ENCODE data around the gene OR10H2.
"Not testable (repeated sequence)": the region's sequence is repeated elsewhere in the genome, so short reads cannot be mapped to it uniquely, and the experiment has no call there.

OR10H2 gene

GRCh38 chr19:15774159-15774558 is 46.3 kb downstream of the OR10H2 start:
- not testable (repeated sequence) for DNase-seq

DNA sequence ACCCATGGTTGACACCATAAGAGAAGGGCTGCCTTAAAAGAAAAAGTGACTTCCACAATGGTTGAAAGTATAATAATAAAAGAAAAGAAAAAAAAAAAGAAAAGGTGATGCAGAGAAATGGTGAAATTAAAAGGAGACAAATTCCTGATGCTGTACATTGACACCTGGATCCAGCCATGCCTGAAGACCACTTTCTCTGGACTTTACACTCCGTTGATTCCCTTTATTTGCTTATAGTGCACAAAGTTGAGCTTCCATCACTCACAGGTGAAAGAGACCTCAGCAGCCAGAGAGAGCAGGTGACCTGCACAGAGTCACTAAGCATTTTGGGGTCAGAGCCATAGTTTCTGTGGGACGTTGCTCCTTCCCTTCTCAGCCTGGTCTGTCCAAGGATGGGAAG is 47.4 kb downstream of the OR10H2 start:
- DNase-seq, result no peak

DNA sequence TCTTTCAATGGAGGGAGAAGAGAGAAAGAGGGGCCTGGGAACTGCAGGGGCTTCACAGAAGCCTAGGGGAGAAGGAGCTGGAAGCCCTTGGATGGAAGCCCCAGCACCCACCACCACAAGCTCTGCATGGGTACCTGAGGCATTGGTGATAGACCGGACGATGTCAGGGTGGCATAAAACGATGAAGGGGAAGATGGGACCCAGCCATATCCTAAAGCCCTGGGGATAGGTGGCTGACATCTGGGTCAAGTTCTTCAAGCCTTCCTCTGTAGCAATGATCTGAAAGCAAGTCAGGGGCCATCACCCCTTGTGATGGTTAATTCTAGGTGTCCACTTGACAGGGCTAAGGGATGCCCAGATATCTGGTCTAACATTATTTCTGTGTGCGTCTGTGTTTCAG is 48.4 kb downstream of the OR10H2 start:
- DNase-seq, result no peak

GRCh38 chr19:15776991-15777970 is 49.5 kb downstream of the OR10H2 start:
- DNase-seq, result no peak

Data from effector CD4-positive, alpha-beta T cell (primary cell).